HG03280 (cell line): ENCODE results near the gene HS3ST5.
"Not testable (repeated sequence)": the region's sequence is repeated elsewhere in the genome, so short reads cannot be mapped to it uniquely, and the experiment has no call there.

Experiments
- ATAC-seq: cut with Tn5 transposase; IDR thresholded peaks from one replicate; pipeline ENCODE4 v1.9.1; 2021; ENCODE audit warnings: mild to moderate bottlenecking, moderate library complexity; ENCODE audit not compliant: unreplicated experiment

The HS3ST5 gene

GRCh38 chr6:114280239-114280982, 62.4 kb downstream of the HS3ST5 start:
- no peak for ATAC-seq

- no peak for ATAC-seq
These were observed 65.6 kb downstream of the HS3ST5 start for GRCh38 chr6:114277220-114277619.

- no peak for ATAC-seq
These were observed 66.0 kb downstream of the HS3ST5 start for GRCh38 chr6:114276783-114277182.

DNA sequence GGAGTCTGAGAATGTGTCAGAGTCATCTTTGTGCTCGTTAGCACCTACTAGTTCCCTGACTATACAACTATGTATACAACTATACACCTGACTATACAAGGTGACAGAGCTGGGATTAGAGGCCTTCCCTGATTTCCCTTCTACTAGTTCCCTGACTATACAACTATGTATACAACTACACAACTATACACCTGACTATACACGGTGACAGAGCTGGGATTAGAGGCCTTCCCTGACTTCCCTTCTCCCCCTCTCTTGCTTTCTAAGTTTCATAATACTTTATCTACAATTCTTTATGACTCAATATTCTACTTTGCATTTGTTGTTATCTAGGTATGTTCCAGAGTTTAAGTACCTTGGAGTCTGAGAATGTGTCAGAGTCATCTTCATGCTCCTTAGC, 68.0 kb downstream of the HS3ST5 start:
- ATAC-seq: no peak

- ATAC-seq: no peak
These were observed 70.2 kb downstream of the HS3ST5 start for GRCh38 chr6:114272582-114272981.

DNA sequence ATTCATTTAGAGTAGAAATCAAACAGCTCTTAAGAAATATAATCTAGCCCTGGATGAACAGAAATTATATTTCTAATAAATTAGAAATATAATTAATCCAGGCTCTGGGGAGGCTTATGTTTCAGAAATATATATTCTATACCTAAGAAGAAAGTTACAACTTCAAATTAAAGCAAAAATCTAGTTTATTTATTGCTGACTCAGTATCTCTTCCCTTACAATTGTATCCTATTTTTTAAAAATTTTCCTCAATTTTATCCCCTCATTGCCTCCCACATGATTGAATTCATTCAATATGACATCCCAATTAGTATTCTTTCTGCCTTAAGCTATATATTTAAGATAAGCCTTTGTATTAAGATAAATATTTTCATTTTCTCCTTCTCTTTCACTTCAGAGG, 71.4 kb downstream of the HS3ST5 start:
- no peak for ATAC-seq

GRCh38 chr6:114267897-114268296, 74.9 kb downstream of the HS3ST5 start:
- ATAC-seq: no peak

DNA sequence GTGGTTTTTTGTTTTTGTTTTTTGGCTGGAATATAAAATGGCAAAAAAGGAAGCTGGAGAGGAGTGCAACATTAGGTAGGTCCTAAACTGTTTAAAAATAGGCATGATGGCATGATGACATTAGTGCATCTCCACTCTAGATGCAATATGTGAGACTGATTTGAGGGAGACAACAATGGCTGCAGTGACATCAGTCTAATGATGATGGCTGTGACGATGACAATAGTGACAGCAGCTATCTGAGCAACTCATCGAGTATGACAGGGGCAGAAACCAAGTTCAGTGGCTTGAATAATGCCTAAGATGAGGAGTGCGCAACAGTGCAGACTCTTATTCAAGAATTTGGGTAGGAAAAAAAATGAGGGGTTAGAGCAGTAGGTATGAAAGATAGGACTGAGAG, 82.0 kb downstream of the HS3ST5 start:
- no peak for ATAC-seq

DNA sequence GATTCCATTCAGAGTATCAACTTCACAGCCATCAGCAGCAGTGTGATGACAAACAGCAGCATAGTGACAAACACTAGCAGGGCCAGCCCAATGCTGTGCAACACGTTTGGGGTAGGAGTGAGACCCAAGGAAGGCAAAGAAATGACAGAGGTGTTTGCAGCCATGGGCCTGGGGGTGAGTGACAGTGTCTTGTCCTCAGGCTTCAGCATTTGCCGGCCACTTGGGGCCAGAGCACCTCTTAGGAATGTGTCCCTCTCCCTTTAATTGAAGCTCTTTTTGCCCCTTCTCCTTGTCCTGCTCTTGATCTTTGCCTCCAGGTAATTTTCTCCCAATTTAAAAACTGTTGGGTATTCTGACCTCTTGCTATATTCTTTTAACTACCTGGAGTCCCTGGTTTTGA, 84.4 kb downstream of the HS3ST5 start:
- no peak for ATAC-seq

DNA sequence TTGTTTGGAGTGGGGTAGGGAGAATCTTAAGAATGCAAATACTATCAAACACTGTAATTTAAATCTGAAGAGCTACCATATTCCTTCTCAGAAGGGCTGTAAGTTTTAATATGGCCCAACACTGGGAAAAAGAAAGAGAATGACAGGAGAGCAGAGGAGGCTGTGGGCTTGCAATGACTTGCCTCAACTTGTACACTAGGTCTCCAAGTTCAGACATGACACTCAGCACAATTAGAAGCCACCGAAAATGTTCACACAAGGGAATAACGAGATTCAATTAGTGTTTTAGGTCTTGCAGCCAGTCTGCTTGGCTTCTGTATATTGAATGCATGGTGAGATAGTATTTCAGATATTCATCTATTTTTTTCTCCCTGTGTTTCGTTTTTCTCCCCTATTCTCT, 89.4 kb downstream of the HS3ST5 start:
- no peak for ATAC-seq

DNA sequence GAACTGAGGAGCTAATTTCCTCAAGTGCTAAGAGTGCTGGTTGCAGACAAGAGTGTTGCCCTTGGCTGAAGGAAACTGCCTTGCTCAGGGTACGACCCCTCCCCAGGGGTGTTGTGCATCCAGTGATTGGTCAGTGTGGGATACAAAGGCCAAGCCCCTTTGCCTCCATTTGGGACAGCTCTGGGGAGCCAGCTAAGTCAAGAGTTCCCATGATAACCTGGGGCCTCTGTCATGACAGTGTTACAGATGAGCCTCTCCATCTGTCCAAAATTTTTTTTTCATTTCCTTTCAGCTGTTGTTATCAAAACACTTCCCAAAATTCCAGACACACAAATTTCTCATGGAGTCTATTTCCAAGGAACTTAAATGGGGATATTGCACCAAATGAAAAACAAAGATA, 93.3 kb downstream of the HS3ST5 start:
- ATAC-seq: no peak

- no peak for ATAC-seq
These were observed 95.7 kb downstream of the HS3ST5 start for GRCh38 chr6:114247101-114247500.

GRCh38 chr6:114240796-114241195, 102.0 kb downstream of the HS3ST5 start:
- ATAC-seq: no peak

GRCh38 chr6:114228675-114229074, 114.1 kb downstream of the HS3ST5 start:
- no peak for ATAC-seq

- ATAC-seq: no peak
These were observed 114.8 kb downstream of the HS3ST5 start for GRCh38 chr6:114227944-114228468.

- no peak for ATAC-seq
These were observed 122.6 kb downstream of the HS3ST5 start for GRCh38 chr6:114220241-114220640.

DNA sequence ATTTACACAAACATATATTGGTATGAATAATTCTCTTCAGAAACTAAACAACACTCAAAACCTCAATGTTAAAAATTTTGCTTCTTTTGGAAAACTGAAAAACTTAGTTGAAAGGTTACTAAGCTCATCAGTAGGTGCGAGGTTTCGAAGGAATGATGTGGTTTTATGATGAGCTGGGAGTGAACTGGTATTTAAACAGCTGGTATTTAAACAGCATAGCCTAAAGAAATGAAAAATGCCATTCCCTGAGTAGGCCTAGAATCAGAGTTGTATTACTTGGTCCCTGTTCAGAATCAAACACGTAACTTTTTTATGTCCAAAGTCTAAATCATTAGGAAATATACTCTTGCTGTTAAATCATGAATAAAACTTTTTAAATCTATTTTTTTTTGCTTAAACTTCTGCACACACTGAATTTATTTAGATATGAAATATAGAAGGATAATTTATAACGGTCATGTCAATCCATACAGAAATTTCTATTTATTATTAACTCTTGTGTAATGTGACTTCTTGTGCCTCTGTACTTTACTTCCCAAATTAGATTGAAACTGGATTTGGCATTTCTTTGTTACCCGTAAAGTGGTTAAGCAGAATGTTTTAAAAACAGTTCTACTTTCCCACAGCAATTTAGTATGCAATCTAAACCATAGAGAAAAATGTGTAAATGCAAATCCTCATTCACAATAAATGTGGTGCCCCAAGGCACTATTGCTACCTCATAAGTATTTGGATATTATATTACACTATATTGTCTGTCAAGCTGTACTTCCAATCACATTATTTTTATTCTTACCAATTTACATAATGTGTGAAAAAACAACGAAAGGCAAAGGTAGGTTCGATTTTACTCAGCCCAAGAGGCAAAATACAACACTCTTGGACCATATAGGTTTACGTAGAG, 124.1 kb downstream of the HS3ST5 start:
- no peak for ATAC-seq

DNA sequence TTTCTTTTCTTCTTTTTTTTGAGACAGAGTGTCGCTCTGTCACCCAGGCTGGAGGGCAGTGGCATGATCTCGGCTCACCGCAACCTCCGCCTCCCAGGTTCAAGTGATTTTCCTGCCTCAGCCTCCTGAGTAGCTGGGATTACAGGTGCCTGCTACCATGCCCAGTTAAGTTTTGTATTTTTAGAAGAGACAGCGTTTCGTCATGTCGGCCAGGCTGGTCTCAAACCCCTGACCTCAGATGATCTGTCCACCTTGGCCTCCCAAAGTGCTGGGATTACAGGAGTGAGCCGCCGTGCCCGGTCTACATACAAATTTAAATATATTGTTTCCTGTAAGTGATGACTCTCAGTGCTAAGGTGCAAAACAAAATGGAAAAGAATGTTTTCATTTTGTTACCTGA, 124.8 kb downstream of the HS3ST5 start:
- ATAC-seq: not testable (repeated sequence)

GRCh38 chr6:114216789-114217467, 125.9 kb downstream of the HS3ST5 start:
- ATAC-seq: no peak

DNA sequence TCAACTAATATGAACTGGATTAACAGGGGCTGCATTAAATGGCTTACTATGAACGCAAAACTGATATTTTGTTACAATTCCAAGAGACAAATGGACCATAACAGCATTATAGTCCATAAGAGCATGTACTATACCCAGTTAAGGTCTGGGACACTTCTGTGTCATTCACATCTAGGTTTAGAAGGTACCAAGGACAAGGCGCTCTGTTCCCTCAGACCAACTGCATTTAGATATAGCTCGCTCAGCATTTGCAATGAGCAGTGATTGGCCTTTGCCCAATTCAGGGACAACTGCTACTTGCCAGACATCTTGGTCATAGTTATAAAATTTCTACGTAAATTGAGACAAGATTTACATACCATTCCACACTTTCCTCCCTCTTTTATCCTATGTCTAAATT, 132.4 kb downstream of the HS3ST5 start:
- no peak for ATAC-seq

DNA sequence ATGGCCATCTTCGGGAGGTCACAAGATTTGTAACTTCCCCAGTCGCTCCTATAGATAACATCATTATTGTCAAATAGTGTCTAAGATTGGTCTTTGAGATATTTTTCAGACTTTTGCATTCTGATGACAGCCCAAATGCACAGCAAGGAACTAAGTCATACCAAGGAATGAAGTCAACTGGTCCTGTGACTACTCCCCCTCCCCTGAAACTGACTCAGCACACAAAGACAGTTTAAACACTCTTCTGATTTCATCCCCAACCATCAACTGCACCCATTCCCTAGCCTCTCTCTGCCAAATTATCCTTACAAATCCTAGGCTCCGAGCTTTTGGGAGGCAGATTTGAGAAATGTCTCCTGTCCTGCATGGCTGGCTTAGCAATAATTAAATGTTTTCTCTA, 139.4 kb downstream of the HS3ST5 start:
- ATAC-seq: no peak
